ENCODE data around the gene ZHX3.

ZHX3 gene, protein sequence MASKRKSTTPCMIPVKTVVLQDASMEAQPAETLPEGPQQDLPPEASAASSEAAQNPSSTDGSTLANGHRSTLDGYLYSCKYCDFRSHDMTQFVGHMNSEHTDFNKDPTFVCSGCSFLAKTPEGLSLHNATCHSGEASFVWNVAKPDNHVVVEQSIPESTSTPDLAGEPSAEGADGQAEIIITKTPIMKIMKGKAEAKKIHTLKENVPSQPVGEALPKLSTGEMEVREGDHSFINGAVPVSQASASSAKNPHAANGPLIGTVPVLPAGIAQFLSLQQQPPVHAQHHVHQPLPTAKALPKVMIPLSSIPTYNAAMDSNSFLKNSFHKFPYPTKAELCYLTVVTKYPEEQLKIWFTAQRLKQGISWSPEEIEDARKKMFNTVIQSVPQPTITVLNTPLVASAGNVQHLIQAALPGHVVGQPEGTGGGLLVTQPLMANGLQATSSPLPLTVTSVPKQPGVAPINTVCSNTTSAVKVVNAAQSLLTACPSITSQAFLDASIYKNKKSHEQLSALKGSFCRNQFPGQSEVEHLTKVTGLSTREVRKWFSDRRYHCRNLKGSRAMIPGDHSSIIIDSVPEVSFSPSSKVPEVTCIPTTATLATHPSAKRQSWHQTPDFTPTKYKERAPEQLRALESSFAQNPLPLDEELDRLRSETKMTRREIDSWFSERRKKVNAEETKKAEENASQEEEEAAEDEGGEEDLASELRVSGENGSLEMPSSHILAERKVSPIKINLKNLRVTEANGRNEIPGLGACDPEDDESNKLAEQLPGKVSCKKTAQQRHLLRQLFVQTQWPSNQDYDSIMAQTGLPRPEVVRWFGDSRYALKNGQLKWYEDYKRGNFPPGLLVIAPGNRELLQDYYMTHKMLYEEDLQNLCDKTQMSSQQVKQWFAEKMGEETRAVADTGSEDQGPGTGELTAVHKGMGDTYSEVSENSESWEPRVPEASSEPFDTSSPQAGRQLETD

DNA sequence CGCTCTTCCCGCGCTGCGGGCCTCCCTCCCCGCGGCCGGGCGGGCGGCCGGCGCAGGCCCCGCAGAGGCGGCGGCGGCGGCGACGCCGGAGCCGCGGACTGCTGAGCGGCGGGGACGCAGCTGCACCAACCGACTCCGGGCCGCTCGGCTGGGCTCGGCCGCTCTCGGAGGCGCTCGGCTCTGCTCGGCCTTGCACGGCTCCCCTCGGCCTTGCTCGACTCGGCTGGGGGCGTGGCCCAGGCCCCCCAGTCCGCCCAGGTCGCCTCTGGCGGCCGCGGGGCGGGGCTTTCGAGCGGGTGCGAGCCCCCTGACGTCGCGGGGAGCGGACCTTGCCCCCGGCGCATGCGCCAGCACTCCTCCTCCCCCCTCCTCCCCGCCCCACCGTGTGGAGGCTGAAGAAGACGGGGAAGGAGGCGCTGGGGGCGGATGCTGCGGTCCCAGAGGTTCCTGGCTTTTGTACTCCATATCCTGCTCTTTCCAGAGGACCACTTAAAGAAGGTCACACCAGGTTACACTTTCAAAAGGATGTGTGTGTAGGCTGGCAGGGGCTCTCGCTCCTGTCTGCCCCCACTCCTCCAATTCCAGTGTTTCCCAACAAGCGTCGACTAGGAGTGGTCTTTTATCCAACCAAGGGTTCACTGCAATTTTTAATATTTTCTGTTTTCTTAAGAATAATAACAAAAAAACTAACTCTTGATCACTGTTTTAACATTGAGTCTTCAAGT is at the start of gene ZHX3:
ZHX3 (minus strand) TSS at position 186 of the 725 bp plus-strand sequence. CDS start 112,815 bp downstream, outside the sequence.
- DNase-seq = peak; percentile 99

DNA sequence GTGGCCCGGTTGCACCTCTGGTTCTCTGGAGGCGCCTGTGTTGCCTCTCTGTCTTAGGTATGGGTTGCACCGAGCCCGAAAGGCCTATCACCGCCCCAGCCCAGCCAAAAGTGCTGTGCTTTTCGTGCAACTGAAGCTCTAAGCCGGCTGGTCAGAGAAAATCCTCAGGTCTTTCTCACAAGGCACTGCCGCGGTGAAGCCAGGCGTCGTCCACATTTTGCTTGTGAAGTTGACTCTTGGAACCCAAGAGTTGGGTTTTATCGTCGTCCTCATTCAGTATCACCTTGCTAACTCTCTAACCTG is 49.8 kb upstream of the ZHX3 start:
- no peak for DNase-seq

DNA sequence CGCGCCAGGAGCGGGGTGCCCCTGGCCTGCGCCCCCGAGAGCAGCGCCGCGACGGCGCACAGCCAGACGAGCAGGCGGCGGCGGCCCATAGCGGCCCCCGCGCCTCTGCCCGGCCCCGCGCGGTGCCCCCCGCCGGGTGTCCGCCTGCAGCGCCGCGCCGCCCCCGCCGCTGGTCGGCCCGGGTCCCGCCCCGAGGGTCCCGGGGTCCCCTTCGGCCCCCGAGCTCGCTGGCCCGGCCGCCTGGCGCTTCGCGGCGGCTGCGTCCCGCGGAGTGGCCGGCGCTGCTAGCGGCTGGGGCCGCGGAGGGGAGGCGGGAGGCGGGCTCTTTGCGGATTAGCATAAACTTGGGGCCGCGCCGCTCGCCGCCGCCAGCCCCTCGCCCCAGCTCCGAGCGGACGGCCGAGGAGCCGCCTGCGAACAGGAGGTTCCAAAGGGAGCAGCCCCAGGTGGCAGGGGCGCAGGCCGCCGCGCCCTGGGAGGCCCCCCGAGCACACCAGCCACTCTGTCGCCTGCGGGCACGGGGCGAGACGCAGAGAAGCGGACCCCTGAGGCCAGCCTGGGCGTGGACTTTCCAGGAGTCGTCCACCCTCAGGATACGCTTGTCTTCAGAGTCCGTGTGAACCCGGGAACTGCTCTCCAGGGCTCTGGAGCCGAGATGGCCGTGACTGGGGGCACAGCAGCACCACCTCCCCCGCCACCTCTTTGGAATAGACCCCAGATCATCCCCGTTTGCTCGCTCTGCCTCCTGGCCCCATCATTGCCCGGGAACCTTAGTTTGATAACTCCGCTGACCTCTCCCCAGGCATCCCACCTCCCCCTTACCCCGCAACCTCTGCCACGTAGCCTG is 49.2 kb upstream of the ZHX3 start, which contains the start of gene EMILIN3:
EMILIN3 (minus strand) TSS at position 273 of the 847 bp plus-strand sequence; CDS start at position 89, 184 bp downstream.
- DNase-seq = peak; percentile 64

DNA sequence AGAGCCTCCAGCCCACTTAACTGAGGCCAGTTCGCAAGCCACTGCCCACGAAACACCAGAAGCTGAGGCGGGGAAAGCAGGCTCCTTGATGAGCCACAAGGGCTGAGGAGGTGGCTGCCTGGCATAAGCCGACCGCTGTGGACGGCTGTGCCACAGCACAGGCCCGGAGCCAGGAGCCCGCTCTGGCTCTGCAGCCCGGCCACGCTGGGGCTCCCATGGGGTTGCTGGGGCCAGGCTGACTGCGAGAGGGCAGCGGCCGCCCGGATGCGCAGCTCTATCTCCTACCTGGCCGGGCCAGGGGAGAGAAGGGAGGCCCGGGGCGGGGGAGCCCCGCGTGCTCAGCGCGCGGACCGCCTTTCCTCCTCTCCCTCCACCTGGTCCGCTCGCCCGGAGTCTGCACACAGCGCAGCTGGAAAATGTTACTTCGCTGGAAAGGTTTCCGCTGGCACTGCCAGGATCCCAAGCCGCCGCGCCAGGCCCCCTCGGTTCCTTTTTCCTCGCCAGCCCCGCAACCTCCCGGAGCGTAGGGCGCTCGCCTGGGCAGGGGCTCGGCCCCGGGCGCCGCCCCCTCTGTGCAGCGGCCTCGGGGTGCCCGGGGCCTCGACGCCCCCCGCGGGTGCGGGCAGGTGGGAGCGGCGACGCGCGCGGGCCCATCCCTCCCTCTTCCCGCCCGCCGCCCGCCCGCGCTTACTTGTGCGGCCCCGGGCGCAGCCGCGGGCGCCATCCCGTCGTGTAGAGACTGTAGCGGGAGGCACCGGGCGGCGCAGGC is 48.4 kb upstream of the ZHX3 start:
- DNase-seq = peak; percentile 78

DNA sequence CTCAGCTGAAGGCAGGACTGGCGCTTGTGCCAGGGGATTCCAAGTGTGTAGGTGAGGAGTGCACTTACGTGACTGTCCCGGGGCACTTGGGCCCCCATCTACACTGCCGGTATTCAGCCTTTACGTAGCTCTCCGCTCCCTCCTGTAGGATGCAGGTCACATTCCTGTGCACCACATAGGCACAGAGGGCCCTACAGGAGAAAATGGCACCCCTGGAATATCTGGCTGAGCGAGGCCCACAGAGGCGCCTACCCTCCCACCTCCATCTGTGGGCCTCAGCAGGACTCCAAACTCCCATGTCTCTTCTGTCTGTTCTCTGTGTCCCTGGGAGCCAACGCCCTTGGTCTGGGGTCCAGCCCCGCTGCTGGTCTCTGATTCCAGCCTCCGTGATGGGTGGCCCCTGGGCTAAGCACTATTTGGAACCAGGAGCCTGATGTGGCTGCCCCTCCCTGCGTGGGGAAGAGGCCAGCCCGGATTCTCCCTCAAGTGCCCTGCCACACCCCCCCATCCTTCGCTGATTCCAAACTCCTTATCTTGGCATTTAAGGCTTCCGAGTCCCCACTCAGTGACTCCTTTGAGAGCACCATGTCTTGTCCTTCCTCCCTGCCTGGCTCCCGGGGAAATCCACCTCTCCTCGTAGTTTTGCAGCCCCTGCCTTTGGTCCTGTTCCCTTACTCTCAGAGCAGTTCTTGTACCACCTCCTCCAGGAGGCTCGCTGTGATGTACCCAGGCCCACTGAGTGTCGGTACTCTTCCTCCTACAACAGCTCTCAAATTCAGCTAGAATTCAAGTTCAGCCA is 47.6 kb upstream of the ZHX3 start:
- DNase-seq = no peak

DNA sequence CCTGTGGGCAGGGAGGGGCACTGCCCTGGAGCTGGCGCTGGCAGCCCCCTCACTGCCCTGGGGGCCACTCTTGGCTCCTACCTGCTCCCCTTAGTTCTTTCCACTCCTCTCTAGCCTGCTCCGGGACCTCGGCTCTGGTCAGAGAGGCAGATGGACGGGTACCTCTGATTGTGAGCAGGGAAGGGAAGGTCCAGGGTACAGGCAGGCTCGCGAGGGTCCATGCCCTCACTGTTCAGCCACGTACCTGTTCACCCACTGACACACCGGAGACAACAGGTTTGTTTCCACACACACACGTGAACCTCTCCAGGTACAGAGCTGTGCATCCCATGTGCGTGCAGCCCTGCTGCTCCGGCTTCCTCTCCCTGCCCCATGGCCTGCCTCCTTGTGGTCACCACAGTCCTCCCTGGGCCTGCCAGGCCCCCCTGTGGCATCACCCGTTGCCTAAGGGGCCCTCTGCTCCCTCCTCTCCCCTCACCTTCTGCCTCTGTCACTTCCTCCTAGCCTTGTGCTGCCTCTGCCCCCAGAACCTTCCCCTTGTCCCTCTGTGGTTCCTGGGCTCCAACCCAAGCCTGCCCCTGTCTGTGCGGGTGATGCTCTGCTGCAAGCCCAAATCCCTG is 46.8 kb upstream of the ZHX3 start:
- no peak for DNase-seq

DNA sequence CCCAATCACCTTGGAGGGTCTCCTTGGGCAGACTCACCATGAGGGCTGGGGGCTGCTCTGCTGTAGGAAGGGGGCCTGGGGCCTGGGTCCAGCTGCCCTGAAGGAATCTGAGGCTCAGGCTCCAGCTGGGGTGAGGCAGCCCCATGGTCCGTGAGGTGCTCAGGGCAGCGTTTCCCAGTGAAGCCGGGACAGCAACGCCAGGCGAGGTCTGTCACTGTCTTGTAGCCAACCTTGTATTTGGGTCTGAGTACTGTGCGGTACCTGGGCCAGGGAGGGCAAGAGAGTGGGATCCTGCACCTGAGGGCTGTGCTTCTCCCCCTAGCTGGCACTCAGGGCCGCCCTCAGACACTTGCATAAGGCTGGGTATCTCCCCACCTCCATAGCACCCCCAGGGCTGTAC is 46.1 kb upstream of the ZHX3 start:
- DNase-seq = no peak

DNA sequence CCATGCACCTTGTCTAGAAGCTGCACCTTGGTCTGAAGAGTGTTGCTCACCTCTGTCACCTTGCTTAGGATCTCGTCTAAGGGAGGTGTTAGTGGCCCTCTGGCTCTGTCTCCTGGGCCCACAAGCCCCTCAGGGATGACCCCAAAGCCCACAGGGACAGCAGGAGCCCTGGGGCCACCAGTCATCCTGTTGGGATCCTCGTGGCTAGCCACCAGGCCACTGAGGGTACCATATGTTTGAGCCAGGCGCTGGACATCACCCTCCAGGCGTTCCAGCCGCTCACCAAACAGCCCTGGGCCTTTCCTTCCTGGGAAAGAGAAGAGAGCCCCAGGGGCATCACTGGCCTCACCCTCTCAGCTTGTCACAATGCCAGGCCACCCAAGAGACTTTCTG is 45.2 kb upstream of the ZHX3 start:
- no peak for DNase-seq

DNA sequence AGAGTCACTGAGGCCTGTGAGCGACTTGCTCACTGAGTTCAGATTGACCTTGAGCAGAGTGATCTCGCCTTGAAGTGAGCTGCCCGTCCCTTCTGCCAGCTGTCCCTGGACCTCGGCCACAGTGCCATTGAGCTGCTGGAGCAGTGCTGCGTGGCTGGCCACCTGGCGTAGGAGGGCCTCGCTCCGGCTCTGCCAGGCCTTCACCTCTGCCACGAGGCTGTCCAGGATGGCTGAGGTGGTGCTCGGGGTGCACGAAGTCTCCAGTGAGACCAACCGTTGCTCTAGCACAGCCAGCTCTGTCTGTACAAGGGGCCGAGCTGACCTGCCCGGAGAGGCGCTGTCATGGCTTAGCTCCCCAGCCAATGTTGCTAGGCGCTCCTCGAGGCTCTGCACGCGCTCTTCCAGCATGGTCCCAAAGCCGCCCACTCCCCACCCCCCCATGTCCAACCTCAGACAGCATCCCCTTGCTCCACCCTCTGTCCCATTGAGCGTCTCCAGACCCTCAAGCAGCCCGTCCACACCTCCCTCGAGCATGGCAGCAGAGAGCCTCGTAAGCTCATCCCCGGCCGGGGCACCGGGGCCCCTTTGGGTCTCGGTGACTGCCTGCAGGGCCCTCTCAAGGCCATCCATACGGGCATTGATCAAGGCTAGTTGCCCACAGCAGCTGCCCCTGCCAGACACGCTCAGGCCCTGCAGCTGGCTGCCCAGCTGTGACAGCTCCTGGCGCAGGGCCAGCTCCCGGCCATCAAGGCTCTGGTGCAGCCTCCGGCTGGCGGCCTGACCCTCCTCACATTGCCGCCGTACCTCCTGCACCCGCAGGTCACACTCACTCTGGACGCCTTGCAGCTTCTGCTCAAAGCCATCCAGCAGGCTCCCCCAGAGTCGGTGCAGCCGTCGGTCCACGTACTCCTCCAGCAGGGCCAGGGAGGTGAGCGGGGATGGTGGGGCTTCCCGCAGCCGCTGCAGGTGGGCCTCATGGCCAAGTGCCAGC is 44.5 kb upstream of the ZHX3 start:
- DNase-seq = no peak

DNA sequence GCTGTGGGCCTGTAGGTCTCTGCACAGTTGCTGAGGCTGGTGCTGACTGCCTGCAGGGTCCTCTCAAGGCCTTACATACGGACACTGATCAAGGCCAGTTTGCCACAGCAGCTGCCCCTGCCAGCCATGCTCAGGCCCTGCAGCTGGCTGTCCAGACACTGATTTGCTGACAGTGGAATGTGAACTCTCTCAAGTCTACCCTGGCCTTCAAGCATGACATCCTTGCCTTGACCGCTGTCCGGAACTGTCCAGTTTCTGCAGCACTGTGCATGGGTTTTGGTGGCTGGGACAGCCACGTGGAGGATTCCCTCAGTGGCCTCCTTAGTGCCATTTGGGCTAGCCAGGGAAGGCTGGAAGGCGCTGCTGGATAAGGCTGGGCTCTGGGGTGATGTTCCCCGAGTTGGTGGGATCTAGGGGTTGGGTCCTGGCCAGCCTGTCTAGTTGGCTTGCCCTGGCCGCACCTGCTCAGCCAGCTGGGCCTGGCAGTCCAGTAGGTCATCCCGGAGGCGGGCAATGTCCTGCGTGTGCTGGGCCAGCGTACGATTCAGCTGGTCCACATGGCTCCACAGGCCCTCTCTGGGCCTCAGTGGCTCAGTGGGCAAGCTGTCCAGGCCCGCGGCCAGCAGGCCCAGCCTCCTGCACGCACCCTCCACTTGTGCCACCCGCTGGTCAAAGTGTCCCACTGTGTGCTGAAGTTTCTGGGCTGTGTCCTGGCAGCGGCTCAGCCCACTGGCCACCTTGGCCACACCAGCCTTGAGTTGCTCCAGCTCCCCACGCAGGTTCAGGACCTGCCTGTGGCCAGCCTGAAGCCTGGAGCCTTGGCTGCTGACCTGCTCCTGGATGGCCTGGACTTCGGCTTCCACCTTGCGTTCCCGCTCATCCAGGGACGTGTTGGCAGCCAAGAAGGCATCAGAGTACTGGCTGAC is 43.6 kb upstream of the ZHX3 start:
- DNase-seq = no peak

DNA sequence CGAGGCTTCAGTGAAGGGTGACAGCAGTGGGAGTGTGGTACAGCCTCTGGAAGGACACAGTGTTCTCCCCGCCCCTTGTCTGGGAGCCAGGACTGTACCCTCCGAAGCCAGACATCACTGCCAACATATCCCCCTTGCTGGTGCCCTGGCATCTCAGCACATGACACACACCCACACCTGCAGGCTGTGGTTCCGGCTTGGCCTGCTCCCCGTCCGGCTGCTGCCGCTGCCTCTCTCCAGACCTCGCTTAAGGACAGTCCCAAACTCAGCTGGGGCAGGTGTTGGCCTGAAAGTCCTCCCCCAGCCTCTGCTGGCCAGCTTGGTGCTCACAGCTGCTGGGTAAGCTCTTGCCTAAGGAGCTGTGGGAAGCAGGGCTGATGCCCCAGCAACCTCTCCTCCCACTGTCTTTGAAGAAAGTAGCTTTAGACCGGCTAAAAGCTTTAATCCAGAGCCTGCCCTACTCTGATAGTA is 42.0 kb upstream of the ZHX3 start:
- DNase-seq = no peak

DNA sequence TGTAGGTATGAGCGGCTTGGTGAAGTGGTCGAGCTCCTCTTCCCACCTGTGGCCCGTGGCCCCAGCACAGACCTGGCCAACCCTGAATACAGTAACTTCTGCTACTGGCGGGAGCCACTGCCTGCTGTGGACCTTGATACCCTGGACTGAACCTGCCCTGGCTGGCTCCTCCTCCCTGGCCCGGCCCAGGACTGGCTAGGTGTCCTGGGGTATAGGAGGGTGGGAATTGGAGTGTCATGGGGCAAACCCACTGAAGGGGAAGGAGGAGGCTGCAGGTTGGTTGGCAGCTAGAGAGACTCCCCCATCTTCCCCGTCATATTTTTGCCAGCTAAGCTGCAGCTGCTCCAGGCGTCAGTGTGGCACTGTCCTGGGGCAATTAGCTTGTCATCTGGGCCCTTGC is 41.2 kb upstream of the ZHX3 start:
- DNase-seq = no peak

DNA sequence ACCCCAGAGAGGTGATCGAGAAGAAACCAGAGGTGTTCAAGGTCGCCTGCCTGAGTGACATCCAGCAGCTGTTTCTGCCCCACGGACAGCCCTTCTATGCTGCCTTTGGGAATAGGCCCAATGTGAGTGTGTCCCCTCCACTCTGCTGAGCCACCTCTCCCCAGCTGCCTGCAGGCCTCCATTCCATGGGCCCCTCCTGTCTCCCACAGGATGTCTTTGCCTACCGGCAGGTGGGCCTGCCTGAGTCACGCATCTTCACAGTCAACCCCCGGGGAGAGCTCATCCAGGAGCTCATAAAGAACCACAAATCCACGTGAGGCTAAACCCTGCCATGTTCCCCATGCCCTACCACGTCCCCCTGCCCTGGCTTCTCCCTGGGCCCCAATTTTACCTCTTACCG is 40.7 kb upstream of the ZHX3 start:
- DNase-seq = no peak

DNA sequence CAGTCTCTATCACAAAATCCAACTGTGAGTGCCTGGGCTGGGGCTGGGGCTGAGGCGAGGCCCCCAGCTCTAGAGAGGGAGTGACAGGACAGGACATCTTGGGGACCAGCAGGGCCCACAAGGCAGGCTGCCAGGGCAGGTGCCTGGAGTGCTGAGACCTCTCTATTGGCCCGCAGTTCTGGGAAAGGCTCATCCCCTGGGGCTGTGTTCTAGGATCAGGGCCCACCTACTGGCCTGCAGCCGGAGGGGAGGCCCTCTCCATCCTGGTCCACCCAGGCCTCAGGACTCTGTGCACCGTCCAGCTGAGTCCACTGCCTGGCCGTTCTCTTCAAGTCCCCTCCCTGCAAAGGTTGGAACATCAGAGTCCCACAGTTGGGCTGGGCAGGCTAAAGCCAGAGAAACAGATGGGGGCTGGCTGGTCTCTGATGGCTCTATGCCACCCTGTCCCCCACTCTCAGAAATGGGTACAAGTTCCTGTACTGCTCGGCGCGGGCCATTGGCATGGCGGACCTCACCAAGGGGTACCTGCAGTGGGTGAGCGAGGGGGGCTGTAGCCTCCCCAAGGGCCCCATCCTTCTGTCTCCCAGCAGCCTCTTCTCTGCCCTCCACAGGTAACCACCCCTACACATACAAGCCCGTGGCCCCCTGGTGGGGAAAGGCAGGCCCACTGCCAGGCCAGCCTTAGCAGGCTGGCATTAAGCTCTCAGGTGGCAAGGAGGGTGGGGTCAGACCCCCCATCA is 40.1 kb upstream of the ZHX3 start:
- no peak for DNase-seq

DNA sequence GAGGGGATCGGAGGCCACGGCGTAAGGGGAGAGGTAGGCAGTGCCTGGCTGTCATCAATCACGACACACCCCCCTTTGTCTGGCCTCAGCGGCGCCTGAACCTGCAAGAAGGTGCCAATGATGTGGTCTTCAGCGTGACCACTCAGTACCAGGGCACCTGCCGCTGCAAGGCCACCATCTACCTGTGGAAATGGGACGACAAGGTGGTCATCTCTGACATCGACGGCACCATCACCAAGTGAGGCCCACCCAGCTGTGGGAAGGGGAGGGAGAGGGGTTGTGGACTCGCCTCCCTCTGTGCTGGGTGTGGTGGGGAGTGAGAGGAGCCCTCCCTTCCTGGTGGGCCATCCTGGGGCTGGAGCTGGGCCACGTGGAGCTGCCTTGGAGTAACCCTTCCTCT is 39.4 kb upstream of the ZHX3 start:
- no peak for DNase-seq

DNA sequence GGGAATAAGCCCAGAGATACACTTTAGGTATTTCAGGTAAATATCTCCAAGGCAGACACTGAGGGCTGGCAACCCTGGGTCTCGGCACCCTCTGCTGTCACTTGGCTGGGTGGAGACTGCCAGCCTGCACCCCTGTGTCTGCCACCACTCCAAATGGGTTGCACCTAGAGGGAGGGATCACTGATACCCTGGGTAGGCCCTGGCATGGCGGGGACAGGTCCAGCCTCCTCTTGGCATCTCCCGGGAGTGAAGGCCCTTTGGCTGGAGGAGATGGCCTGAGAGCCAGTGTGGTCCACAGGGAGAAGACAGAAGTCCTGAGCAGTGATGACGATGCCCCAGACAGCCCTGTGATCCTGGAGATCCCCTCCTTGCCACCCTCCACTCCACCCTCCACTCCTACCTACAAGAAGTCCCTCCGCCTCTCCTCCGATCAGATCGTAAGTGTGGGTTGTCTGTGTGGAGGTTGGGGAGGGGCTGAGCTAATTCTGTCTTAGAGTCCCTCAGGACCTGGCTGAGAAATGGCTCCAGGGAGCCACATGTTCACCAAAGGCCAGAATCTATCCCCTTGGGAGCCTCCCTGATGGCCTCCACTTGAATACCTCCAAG is 38.2 kb upstream of the ZHX3 start:
- DNase-seq = no peak

Data from right hindlimb (tissue), 1 donor.